ENCODE data around the gene CDC16.
"Not testable (repeated sequence)": the region's sequence is repeated elsewhere in the genome, so short reads cannot be mapped to it uniquely, and the experiment has no call there.

Gene CDC16

DNA sequence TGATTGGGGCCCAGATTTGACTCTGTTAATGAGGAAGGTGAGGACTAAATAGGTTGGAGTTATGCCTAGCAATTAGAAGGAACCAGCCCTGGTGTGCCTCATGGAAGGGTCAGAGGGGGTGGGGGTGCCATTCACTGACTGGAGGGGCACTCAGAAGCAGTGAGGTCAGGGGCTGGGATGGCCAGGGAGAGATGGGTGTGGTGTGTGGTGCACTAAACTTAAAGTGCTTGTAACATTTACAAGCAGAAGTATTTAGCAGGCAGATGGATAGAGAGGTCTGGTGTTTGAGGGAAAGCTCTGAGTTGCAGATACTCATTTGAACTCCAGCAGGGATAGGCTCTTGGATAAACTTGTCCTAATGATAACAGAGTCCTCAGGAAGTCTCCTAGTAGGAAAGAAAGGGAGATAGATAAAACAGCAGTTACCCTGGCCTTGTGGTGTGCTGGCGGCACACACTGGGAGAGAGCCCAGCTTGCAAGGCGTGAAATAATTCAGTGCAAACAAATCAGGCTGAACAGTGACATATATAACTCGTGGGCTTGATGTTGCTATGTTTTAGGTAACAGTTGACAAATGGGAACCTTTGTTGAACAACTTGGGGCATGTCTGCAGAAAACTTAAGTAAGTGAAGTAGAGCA is 26.8 kb downstream of the CDC16 start:
- Histone ChIP-seq H3K9me3 (no peaks in the 10 kb centered on the region), H3K4me1 (no peaks in the 10 kb centered on the region), H3K4me3 (ENCODE audit: low read depth, low read length) (no peak overlapping the region), H3K36me3 (peaks cover 81% of the 10 kb centered on the region), H3K27me3 (no peaks in the 10 kb centered on the region)
- DNase-seq = no peak
- TF ChIP-seq, protein P1, sequence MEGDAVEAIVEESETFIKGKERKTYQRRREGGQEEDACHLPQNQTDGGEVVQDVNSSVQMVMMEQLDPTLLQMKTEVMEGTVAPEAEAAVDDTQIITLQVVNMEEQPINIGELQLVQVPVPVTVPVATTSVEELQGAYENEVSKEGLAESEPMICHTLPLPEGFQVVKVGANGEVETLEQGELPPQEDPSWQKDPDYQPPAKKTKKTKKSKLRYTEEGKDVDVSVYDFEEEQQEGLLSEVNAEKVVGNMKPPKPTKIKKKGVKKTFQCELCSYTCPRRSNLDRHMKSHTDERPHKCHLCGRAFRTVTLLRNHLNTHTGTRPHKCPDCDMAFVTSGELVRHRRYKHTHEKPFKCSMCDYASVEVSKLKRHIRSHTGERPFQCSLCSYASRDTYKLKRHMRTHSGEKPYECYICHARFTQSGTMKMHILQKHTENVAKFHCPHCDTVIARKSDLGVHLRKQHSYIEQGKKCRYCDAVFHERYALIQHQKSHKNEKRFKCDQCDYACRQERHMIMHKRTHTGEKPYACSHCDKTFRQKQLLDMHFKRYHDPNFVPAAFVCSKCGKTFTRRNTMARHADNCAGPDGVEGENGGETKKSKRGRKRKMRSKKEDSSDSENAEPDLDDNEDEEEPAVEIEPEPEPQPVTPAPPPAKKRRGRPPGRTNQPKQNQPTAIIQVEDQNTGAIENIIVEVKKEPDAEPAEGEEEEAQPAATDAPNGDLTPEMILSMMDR (IDR thresholded peaks at IDR 0.05; ENCODE audit: low read depth, low read length) = no peak

DNA sequence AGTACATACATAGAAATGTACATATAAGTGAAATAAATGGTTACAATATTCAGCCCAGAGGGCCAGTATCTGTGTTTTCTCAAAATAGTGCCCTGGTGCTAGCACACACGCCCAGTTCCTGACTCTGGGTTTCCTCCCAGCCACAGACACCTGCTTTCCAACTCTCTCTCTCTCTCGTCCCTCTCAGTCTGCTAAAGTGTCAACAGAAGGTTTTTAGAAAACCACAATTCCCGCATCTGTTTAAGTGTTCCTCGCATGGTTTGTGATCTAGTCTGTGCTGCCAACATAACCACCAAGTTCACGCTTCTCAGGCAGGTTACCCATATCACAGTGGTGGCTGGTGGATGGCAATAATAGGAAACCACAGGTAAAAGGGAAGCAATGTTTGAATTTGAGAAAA is 28.9 kb downstream of the CDC16 start:
- Histone ChIP-seq H3K9me3 (no peaks in the 10 kb centered on the region), H3K4me1 (no peaks in the 10 kb centered on the region), H3K27me3 (no peaks in the 10 kb centered on the region), H3K36me3 (peaks cover 92% of the 10 kb centered on the region), H3K4me3 (ENCODE audit: low read depth, low read length) (no peak overlapping the region)
- TF ChIP-seq, protein P1 (IDR thresholded peaks at IDR 0.05; ENCODE audit: low read depth, low read length) = no peak
- DNase-seq = no peak

DNA sequence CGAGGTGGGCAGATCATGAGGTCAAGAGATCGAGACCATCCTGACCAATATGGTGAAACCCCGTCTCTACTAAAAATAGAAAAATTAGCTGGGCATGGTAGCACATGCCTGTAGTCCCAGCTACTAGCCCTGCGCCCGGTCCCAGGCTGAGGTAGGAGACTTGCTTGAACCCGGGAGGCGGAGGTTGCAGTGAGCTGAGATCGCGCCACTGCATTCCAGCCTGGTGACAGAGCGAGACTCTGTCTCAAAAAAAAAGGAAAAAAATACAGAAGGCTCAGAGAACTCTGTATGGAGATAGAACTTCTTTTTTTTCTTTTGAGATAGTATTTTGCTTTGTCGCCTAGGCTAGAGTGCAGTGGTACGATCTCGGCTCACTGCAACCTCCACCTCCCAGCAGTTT is 29.6 kb downstream of the CDC16 start:
- not testable (repeated sequence) for H3K9me3 ChIP-seq; H3K4me3 ChIP-seq (ENCODE audit: low read depth, low read length); DNase-seq; H3K4me1 ChIP-seq; H3K27me3 ChIP-seq
- H3K36me3 ChIP-seq = peaks cover 95% of the 10 kb centered on the region

DNA sequence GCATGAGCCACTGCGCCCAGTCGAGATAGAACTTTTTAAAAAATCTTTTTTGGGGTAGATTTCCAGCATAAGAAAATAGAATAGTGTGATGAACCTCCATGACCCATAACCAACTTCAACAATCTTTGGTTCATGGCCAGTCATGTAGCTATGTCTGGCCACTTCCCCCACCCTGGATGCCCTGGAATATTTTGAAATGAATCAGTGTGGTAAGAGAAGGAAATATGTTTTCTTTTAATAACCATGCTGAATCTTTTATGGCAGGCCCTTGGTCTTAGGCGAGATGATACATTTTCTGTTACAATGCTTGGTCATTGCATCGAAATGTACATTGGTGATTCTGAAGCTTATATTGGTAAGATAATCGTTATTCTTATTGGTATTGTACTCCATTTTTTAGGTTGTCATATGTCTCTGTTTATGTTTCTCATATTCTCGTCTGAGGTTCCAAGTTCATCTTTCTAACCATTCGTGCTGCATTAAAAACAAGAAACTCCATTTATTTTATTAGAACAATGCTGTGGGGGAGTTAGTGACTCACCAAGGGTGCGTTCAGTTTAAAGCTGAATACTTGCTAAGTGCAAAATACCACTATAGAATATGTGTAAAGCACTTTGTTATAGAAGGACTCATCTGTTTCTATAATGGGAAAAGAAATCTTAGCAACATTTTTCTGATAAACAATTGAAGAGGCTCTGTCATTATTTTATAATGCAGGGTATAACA is 30.4 kb downstream of the CDC16 start:
- no peak for DNase-seq

DNA sequence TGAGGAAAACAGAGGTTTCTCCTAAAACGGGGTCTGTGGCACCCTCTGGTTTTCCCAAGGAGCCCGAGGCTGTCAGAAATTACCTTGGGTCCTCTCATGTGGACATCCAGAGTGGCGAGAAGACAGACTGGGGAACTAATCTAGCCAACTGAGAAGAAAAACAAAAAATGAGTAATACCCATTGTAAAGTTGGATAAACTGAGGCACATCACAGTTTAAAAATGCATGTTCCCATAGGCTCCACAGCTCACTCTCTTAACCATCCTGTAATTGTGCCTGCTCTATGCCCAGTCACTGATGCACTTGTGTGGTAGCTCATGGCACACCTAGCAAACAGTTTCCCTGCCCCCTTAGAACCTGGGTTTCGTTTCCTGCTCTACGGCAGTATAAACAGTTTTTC is 31.5 kb downstream of the CDC16 start:
- no peak for DNase-seq
- Histone ChIP-seq H3K4me1 (no peaks in the 10 kb centered on the region), H3K36me3 (peaks cover 87% of the 10 kb centered on the region), H3K9me3 (no peaks in the 10 kb centered on the region), H3K4me3 (ENCODE audit: low read depth, low read length) (no peak overlapping the region), H3K27me3 (no peaks in the 10 kb centered on the region)
- TF ChIP-seq, protein P1 (IDR thresholded peaks at IDR 0.05; ENCODE audit: low read depth, low read length) = no peak

More for the DNA sequence above, 30.4 kb downstream of the CDC16 start:
- no peaks in the 10 kb centered on the region for H3K27me3 ChIP-seq
- no peaks in the 10 kb centered on the region for H3K4me1 ChIP-seq
- H3K4me3 ChIP-seq (ENCODE audit: low read depth, low read length) = no peak overlapping the region
- H3K36me3 ChIP-seq = peaks cover 95% of the 10 kb centered on the region
- H3K9me3 ChIP-seq = no peaks in the 10 kb centered on the region
- TF ChIP-seq, protein P1 (IDR thresholded peaks at IDR 0.05; ENCODE audit: low read depth, low read length) = no peak

DNA sequence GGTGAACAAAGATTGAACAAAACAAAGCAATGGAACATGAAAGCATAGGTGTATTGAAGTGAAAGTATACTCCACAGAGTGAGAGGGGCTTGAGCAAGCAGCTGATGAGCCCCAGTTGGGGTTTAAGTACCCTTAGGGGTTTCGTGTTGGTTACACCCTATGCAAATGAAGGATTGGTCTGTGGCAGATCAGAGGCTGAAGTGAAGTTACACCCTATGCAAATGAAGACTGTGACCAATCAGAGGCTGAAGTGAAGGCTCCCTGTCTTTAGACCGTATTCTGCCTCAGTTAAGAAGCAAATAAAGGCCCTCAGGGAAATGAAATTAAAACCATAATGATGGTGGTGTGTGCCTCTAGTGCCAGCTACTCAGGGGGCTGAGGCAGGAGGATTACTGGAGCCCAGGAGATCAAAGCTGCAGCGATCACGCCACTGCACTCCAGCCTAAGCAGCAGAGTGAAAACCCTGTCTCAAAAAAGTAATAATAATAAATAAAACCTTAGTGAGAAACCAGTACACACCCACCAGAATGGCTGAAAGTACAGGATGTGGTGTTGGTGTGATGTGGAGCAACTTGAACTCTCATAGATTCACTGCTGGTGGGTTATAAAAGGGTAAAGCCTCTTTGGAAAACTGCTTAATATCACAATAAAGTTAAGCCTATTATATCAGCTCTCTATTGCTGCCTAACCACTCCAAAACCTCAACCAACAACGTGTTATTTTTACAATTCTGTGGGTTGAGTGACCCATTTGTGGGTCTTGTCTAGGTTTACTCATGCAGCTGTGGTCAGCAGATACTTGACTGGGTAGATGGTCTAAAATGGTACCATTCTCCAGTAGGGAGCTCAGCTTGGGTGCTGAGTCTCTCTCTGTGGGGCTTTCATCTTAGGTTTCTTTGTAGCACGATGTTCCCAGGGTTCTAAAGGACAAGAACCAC is 33.9 kb downstream of the CDC16 start:
- Histone ChIP-seq H3K9me3 (no peaks in the 10 kb centered on the region), H3K4me3 (ENCODE audit: low read depth, low read length) (no peak overlapping the region), H3K27me3 (no peaks in the 10 kb centered on the region), H3K4me1 (no peaks in the 10 kb centered on the region), H3K36me3 (peaks cover 78% of the 10 kb centered on the region)
- no peak for DNase-seq
- TF ChIP-seq, protein P1 (IDR thresholded peaks at IDR 0.05; ENCODE audit: low read depth, low read length) = no peak
